NB4 (cell line): Measurements from ENCODE around the gene IGF1R.

Experiments used
- POLR2A ChIP-seq: IDR thresholded peaks from 2 replicates; pipeline ENCODE4 v1.6.1; 2011; ENCODE audit warnings: mild to moderate bottlenecking; ENCODE audit not compliant: insufficient read length; ENCODE audit errors: extremely low read depth
- TF ChIP-seq, protein P1 (sequence below): IDR thresholded peaks from one replicate; pipeline ENCODE4 v1.5.1; 2012; ENCODE audit warnings: low read depth, low read length

GRCh38 chr15:98830034-98830634, 181.8 kb downstream of the IGF1R start:
- TF ChIP-seq, protein P1, sequence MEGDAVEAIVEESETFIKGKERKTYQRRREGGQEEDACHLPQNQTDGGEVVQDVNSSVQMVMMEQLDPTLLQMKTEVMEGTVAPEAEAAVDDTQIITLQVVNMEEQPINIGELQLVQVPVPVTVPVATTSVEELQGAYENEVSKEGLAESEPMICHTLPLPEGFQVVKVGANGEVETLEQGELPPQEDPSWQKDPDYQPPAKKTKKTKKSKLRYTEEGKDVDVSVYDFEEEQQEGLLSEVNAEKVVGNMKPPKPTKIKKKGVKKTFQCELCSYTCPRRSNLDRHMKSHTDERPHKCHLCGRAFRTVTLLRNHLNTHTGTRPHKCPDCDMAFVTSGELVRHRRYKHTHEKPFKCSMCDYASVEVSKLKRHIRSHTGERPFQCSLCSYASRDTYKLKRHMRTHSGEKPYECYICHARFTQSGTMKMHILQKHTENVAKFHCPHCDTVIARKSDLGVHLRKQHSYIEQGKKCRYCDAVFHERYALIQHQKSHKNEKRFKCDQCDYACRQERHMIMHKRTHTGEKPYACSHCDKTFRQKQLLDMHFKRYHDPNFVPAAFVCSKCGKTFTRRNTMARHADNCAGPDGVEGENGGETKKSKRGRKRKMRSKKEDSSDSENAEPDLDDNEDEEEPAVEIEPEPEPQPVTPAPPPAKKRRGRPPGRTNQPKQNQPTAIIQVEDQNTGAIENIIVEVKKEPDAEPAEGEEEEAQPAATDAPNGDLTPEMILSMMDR = no peak
- no peak for TF ChIP-seq POLR2A
